SK-N-SH treated with all-trans-retinoic acid at 6 μM for 48 hours (cell line): ENCODE data around the gene CHMP4A.

Experiments
- ARNTL ChIP-seq: fragments of 450-650 bp; formaldehyde crosslinking; IDR thresholded peaks from 2 replicates; pipeline ENCODE4 v1.5.0; 2020; ENCODE audit warnings: low read depth, mild to moderate bottlenecking, moderate library complexity, borderline replicate concordance
- CREB5 ChIP-seq: fragments of 250-450 bp; sonication (Bioruptor Pico); IDR thresholded peaks from 2 replicates; pipeline ENCODE4 v1.5.1; 2020; ENCODE audit warnings: low read depth, mild to moderate bottlenecking, moderate library complexity
- GLIS3 ChIP-seq: fragments of 250-450 bp; sonication (Bioruptor Pico); IDR thresholded peaks from 2 replicates; pipeline ENCODE4 v1.5.0; 2020; ENCODE audit warnings: mild to moderate bottlenecking, moderate library complexity
- PATZ1 ChIP-seq: fragments of 250-450 bp; sonication (Bioruptor Pico); IDR thresholded peaks from 2 replicates; pipeline ENCODE4 v1.8.0; 2020; ENCODE audit warnings: mild to moderate bottlenecking, moderate library complexity, borderline replicate concordance
- PPARA ChIP-seq: fragments of 250-450 bp; sonication (Bioruptor Pico); IDR thresholded peaks from 2 replicates; pipeline ENCODE4 v1.5.0; 2020; ENCODE audit warnings: mild to moderate bottlenecking, borderline replicate concordance
- TCF4 ChIP-seq: fragments of 250-450 bp; sonication (Bioruptor Pico); IDR thresholded peaks from 2 replicates; pipeline ENCODE4 v1.8.0; 2021; ENCODE audit warnings: mild to moderate bottlenecking, moderate library complexity, borderline replicate concordance
- TOX ChIP-seq: fragments of 250-450 bp; sonication (Bioruptor Pico); IDR thresholded peaks from 2 replicates; pipeline ENCODE4 v1.8.0; 2021; ENCODE audit warnings: mild to moderate bottlenecking, moderate library complexity, borderline replicate concordance
- TSHZ2 ChIP-seq: fragments of 250-450 bp; sonication (Bioruptor Pico); IDR thresholded peaks from 2 replicates; pipeline ENCODE4 v1.5.0; 2020; ENCODE audit warnings: mild to moderate bottlenecking, moderate library complexity
- ZC3H10 ChIP-seq: fragments of 250-450 bp; sonication (Bioruptor Pico); IDR thresholded peaks from 2 replicates; pipeline ENCODE4 v1.5.1; 2021; ENCODE audit warnings: mild to moderate bottlenecking, moderate library complexity
- ZNF70 ChIP-seq: fragments of 450-650 bp; formaldehyde crosslinking; IDR thresholded peaks from 2 replicates; pipeline ENCODE4 v1.5.0; 2020; ENCODE audit warnings: mild to moderate bottlenecking, moderate library complexity
- ZNF8 ChIP-seq: fragments of 450-650 bp; formaldehyde crosslinking; IDR thresholded peaks from 2 replicates; pipeline ENCODE4 v1.5.0; 2020; ENCODE audit warnings: mild to moderate bottlenecking, moderate library complexity

- TF ChIP-seq ZNF70 (CRISPR knock-in tag) (no peak), ARNTL (CRISPR knock-in tag) (no peak), PATZ1 (CRISPR knock-in tag) (no peak), TSHZ2 (no peak), PPARA (no peak), CREB5 (CRISPR knock-in tag) (no peak), ZNF8 (CRISPR knock-in tag) (no peak), ZC3H10 (CRISPR knock-in tag) (no peak), TOX (CRISPR knock-in tag) (no peak), TCF4 (CRISPR knock-in tag) (no peak), GLIS3 (CRISPR knock-in tag) (no peak)
Measured at GRCh38 chr14:24231263-24232120, 18.2 kb upstream of the CHMP4A start.
